Natural killer cell (primary cell): ENCODE results near the gene CMTM6. TPM values are rescaled to one million over a fixed set of nuclear protein-coding genes. Genes with fewer than 3 reads are reported as not detected.
"Not testable (repeated sequence)": the region's sequence is repeated elsewhere in the genome, so short reads cannot be mapped to it uniquely, and the experiment has no call there.

Experiments
- ATAC-seq, 3 donors: fragments of 150-1000 bp in 2 of 3; fragments of 200-7000 bp in 1 of 3; cut with Tn5 transposase; 1 replicate in 1 of 3; 2 replicates in 2 of 3; pipeline ENCODE4 v1.10.0; 2021; ENCODE audit warnings: mild to moderate bottlenecking in 2 of 3, moderate library complexity in 2 of 3
- DNase-seq, 2 donors: peaks; one replicate each; pipeline versions ENCODE4 v3.0.0 to v3.0.0-alpha.2; 2013 to 2021; ENCODE audit warnings: mixed read lengths in 1 of 2
- H3K27ac ChIP-seq: one replicate; pipeline ENCODE4 v1.5.1; 2013; ENCODE audit warnings: mild to moderate bottlenecking, low read length
- H3K27me3 ChIP-seq: one replicate; pipeline ENCODE4 v1.6.1; 2013; ENCODE audit warnings: low read length; ENCODE audit not compliant: control insufficient read depth, insufficient read depth
- H3K36me3 ChIP-seq: one replicate; pipeline ENCODE4 v1.6.1; 2013; ENCODE audit warnings: low read length; ENCODE audit not compliant: control insufficient read depth, insufficient read depth
- H3K4me1 ChIP-seq: one replicate; pipeline ENCODE4 v1.6.1; 2013; ENCODE audit warnings: low read length; ENCODE audit not compliant: control insufficient read depth, insufficient read depth
- H3K4me3 ChIP-seq: one replicate; pipeline ENCODE4 v1.5.1; 2013; ENCODE audit warnings: low read length
- H3K9me3 ChIP-seq: one replicate; pipeline ENCODE4 v1.6.1; 2013; ENCODE audit warnings: low read length; ENCODE audit not compliant: control insufficient read depth, insufficient read depth
- H3K27ac Mint-ChIP-seq, 2 donors: one replicate each; pipeline ENCODE4 v1.8.0; 2022; ENCODE audit warnings: mild to moderate bottlenecking in 2 of 2, mixed read lengths in 2 of 2, moderate library complexity in 1 of 2
- H3K27me3 Mint-ChIP-seq, 2 donors: one replicate each; pipeline ENCODE4 v1.8.0; 2022; ENCODE audit warnings: low read depth in 2 of 2, mixed read lengths in 2 of 2
- H3K36me3 Mint-ChIP-seq: one replicate; pipeline ENCODE4 v1.8.0; 2022; ENCODE audit warnings: mixed read lengths
- H3K4me1 Mint-ChIP-seq, 2 donors: one replicate each; pipeline ENCODE4 v1.8.0; 2022; ENCODE audit warnings: mixed read lengths in 2 of 2
- H3K4me3 Mint-ChIP-seq: one replicate; pipeline ENCODE4 v1.8.0; 2022; ENCODE audit warnings: mild to moderate bottlenecking, moderate library complexity, mixed read lengths
- H3K9me3 Mint-ChIP-seq, 2 donors: one replicate each; pipeline ENCODE4 v1.8.0; 2022; ENCODE audit warnings: mixed read lengths in 2 of 2
- WGBS: methylation state at CpG from one replicate; pipeline ENCODE4 v1.1.7; 2013; ENCODE audit warnings: missing lambda C conversion rate; ENCODE audit not compliant: insufficient coverage; 5-methylcytosine and 5-hydroxymethylcytosine counted together
- intact Hi-C: fragments of 100-400 bp; cut with micrococcal nuclease; formaldehyde crosslinking; loops from one replicate; pipeline ENCODE4 v1.14.2; 2022
- total RNA-seq, 4 donors: library from RNA; stranded (reverse); fragments of 120-200 nt in 1 of 4; gene quantifications; one replicate each; pipeline versions ENCODE4 v1.2.3 to v1.2.4, GENCODE V29; 2013 to 2022
- TF ChIP-seq, protein P1 (sequence below): fragments of 200-600 bp; IDR thresholded peaks from one replicate; pipeline ENCODE4 v1.8.0; 2022; ENCODE audit warnings: antibody characterized with exemption

CMTM6 gene
- total RNA-seq, 3 donors from 2014 or later (not counting 1 experiment from before 2014, with no cell fraction given), result 57.4 to 63.6 (median 59.5) TPM

DNA sequence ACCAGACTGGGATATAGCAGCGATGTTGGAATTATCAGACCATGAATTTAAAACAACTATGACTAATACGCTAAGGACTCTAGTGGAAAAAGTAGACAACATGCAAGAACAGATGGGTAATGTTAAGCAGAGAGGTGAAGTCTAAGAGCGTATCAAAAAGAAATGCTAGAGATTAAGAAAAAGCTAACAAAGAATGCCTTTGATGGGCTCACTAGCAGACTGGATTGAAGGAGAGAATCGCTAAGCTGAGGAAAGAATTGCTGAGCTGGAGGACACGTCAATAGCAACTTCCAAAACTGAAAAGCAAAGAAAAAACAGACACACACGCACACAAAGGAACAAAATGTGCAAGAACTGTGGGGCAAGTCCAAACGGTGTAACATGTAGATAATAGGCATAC is 20.0 kb upstream of the CMTM6 start:
- Mint-ChIP-seq H3K27me3 (no peaks in the 10 kb centered on the region), H3K4me3 (no peak overlapping the region), H3K9me3 (no peaks in the 10 kb centered on the region), H3K36me3 (no peaks in the 10 kb centered on the region), H3K4me1 (no peaks in the 10 kb centered on the region), H3K27ac (no peak overlapping the region)
- DNase-seq, result no peak
- Histone ChIP-seq H3K9me3 (no peaks in the 10 kb centered on the region), H3K27ac (no peak overlapping the region), H3K27me3 (no peaks in the 10 kb centered on the region), H3K4me3 (no peak overlapping the region), H3K4me1 (no peaks in the 10 kb centered on the region), H3K36me3 (peaks cover 24% of the 10 kb centered on the region)
- intact Hi-C loops, result no loop called here
- ATAC-seq, result no peak
- WGBS, result 96% methylated on average over 7 of the region's 7 CpGs
- TF ChIP-seq, protein P1, sequence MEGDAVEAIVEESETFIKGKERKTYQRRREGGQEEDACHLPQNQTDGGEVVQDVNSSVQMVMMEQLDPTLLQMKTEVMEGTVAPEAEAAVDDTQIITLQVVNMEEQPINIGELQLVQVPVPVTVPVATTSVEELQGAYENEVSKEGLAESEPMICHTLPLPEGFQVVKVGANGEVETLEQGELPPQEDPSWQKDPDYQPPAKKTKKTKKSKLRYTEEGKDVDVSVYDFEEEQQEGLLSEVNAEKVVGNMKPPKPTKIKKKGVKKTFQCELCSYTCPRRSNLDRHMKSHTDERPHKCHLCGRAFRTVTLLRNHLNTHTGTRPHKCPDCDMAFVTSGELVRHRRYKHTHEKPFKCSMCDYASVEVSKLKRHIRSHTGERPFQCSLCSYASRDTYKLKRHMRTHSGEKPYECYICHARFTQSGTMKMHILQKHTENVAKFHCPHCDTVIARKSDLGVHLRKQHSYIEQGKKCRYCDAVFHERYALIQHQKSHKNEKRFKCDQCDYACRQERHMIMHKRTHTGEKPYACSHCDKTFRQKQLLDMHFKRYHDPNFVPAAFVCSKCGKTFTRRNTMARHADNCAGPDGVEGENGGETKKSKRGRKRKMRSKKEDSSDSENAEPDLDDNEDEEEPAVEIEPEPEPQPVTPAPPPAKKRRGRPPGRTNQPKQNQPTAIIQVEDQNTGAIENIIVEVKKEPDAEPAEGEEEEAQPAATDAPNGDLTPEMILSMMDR, result no peak

GRCh38 chr3:32518921-32519320 is 16.3 kb upstream of the CMTM6 start:
- H3K9me3 ChIP-seq, ATAC-seq, H3K4me3 ChIP-seq, H3K27ac Mint-ChIP-seq, H3K27ac ChIP-seq, H3K4me1 ChIP-seq, H3K27me3 Mint-ChIP-seq, H3K27me3 ChIP-seq, H3K4me3 Mint-ChIP-seq, intact Hi-C loops, H3K4me1 Mint-ChIP-seq, H3K9me3 Mint-ChIP-seq, H3K36me3 ChIP-seq, DNase-seq, H3K36me3 Mint-ChIP-seq: not testable (repeated sequence)
- 96% methylated on average over 4 of the region's 5 CpGs for WGBS

DNA sequence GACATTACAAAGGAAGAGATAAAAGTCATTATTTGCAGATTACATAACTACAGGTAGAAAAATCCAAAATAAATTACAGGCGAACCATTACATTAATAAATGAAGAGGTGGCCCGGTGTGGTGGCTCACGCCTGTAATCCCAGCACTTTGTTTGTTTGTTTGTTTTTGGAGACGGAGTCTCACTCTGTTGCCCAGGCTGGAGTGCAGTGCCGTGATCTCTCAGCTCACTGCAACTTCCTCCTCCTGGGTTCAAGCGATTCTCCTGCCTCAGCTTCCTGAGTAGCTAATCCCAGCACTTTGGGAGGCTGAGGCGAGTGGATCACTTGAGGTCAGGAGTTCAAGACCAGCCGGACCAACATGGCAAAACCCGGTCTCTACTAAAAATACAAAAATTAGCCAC is 14.1 kb upstream of the CMTM6 start:
- H3K27me3 Mint-ChIP-seq, ATAC-seq, intact Hi-C loops, H3K9me3 Mint-ChIP-seq, H3K9me3 ChIP-seq, H3K4me1 Mint-ChIP-seq, H3K36me3 ChIP-seq, H3K27me3 ChIP-seq, H3K36me3 Mint-ChIP-seq, DNase-seq, H3K4me1 ChIP-seq: not testable (repeated sequence)
- 69% methylated on average over 9 of the region's 9 CpGs for WGBS
- Histone ChIP-seq H3K4me3 (peak overlapping the region; percentile 18), H3K27ac (peak overlapping the region; percentile 44)
- Mint-ChIP-seq H3K27ac (peak overlapping the region in 1 of 2 donors; percentile 79), H3K4me3 (peak overlapping the region; percentile 61)

- no peaks in the 10 kb centered on the region for H3K36me3 Mint-ChIP-seq
- no peaks in the 10 kb centered on the region for H3K4me1 ChIP-seq
- intact Hi-C loops, result loop anchor here (5.0 kb wide), 3 partner anchors 271 to 561 kb away; no protein-coding TSS in a partner anchor
- TF ChIP-seq, protein P1, result no peak
- no peaks in the 10 kb centered on the region for H3K27me3 ChIP-seq
- DNase-seq, result no peak
- no peak overlapping the region for H3K27ac ChIP-seq
- H3K36me3 ChIP-seq, result no peaks in the 10 kb centered on the region
- no peak overlapping the region for H3K4me3 Mint-ChIP-seq
- H3K27ac Mint-ChIP-seq, result no peak overlapping the region
- H3K27me3 Mint-ChIP-seq, result no peaks in the 10 kb centered on the region
- no peaks in the 10 kb centered on the region for H3K9me3 ChIP-seq
- ATAC-seq, result no peak
- H3K9me3 Mint-ChIP-seq, result no peaks in the 10 kb centered on the region
- no peak overlapping the region for H3K4me3 ChIP-seq
- WGBS, result 83% methylated on average over 2 of the region's 2 CpGs
- peaks cover 0 to 3% of the 10 kb centered on the region in 2 donors for H3K4me1 Mint-ChIP-seq
Observed at GRCh38 chr3:32511005-32511404, 8.4 kb upstream of the CMTM6 start.
